BE2C (cell line): ENCODE data around the gene PLCL2.

Experiments used
- DNase-seq: peaks from one replicate; pipeline ENCODE4 v3.0.0-alpha.2; 2020
- H3K27me3 ChIP-seq: fragments of 250-450 bp; sonication (Bioruptor Pico); 2 replicates; pipeline ENCODE4 v1.5.1; 2020; ENCODE audit warnings: mild to moderate bottlenecking
- H3K36me3 ChIP-seq: fragments of 250-450 bp; sonication (Bioruptor Pico); 2 replicates; pipeline ENCODE4 v1.5.1; 2020; ENCODE audit warnings: mild to moderate bottlenecking
- H3K4me1 ChIP-seq: fragments of 250-450 bp; sonication (Bioruptor Pico); 2 replicates; pipeline ENCODE4 v1.5.1; 2020
- H3K4me3 ChIP-seq: 2 replicates; pipeline ENCODE4 v1.5.1; 2011; ENCODE audit warnings: low read depth, low read length
- H3K9me3 ChIP-seq: fragments of 250-450 bp; sonication (Bioruptor Pico); 2 replicates; pipeline ENCODE4 v1.5.1; 2020
- TF ChIP-seq, protein P1 (sequence below): IDR thresholded peaks from 2 replicates; pipeline ENCODE4 v1.5.1; 2012; ENCODE audit warnings: mild to moderate bottlenecking, low read depth, low read length

The PLCL2 gene

GRCh38 chr3:16908016-16908807 lies 23.5 kb downstream of the PLCL2 start:
- TF ChIP-seq, protein P1, sequence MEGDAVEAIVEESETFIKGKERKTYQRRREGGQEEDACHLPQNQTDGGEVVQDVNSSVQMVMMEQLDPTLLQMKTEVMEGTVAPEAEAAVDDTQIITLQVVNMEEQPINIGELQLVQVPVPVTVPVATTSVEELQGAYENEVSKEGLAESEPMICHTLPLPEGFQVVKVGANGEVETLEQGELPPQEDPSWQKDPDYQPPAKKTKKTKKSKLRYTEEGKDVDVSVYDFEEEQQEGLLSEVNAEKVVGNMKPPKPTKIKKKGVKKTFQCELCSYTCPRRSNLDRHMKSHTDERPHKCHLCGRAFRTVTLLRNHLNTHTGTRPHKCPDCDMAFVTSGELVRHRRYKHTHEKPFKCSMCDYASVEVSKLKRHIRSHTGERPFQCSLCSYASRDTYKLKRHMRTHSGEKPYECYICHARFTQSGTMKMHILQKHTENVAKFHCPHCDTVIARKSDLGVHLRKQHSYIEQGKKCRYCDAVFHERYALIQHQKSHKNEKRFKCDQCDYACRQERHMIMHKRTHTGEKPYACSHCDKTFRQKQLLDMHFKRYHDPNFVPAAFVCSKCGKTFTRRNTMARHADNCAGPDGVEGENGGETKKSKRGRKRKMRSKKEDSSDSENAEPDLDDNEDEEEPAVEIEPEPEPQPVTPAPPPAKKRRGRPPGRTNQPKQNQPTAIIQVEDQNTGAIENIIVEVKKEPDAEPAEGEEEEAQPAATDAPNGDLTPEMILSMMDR = no peak
- no peaks in the 10 kb centered on the region for H3K36me3 ChIP-seq
- no peak overlapping the region for H3K4me3 ChIP-seq
- H3K4me1 ChIP-seq = no peaks in the 10 kb centered on the region
- H3K27me3 ChIP-seq = no peaks in the 10 kb centered on the region
- DNase-seq = no peak
- no peaks in the 10 kb centered on the region for H3K9me3 ChIP-seq

GRCh38 chr3:16908896-16909295 lies 24.1 kb downstream of the PLCL2 start:
- H3K4me3 ChIP-seq = no peak overlapping the region
- H3K9me3 ChIP-seq = no peaks in the 10 kb centered on the region
- no peaks in the 10 kb centered on the region for H3K36me3 ChIP-seq
- no peaks in the 10 kb centered on the region for H3K27me3 ChIP-seq
- DNase-seq = no peak
- H3K4me1 ChIP-seq = no peaks in the 10 kb centered on the region
- TF ChIP-seq, protein P1 = no peak

GRCh38 chr3:16909802-16910201 lies 25.0 kb downstream of the PLCL2 start:
- DNase-seq = no peak
- H3K9me3 ChIP-seq = no peaks in the 10 kb centered on the region
- H3K27me3 ChIP-seq = no peaks in the 10 kb centered on the region
- no peak overlapping the region for H3K4me3 ChIP-seq
- TF ChIP-seq, protein P1 = no peak
- H3K36me3 ChIP-seq = no peaks in the 10 kb centered on the region
- no peaks in the 10 kb centered on the region for H3K4me1 ChIP-seq

DNA sequence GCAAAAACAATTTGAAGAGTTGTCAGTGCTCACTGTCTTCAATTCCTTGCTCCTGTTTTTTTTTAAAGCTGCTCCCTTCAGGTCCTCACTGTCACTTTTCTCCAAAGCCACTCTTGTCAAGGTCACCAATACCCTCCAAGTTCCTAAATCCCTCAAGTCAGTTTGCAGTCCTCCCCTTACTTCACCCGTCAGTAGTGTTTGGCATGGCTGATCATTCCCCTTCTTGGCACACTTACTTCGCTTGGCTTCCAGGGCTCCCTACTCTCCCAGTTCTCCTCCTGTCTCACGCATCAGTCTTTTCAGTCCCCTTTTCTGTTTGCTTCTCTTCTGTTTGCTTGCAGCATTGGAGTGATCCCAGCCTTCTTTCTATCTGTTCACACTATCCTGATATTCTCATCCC lies 25.5 kb downstream of the PLCL2 start:
- Histone ChIP-seq H3K36me3 (no peaks in the 10 kb centered on the region), H3K4me1 (no peaks in the 10 kb centered on the region), H3K9me3 (no peaks in the 10 kb centered on the region), H3K4me3 (no peak overlapping the region), H3K27me3 (no peaks in the 10 kb centered on the region)
- DNase-seq = no peak
- TF ChIP-seq, protein P1 = no peak

GRCh38 chr3:16911916-16912315 lies 27.2 kb downstream of the PLCL2 start:
- Histone ChIP-seq H3K9me3 (no peaks in the 10 kb centered on the region), H3K4me3 (no peak overlapping the region), H3K36me3 (no peaks in the 10 kb centered on the region), H3K27me3 (no peaks in the 10 kb centered on the region), H3K4me1 (no peaks in the 10 kb centered on the region)
- TF ChIP-seq, protein P1 = no peak
- no peak for DNase-seq

- H3K9me3 ChIP-seq = no peaks in the 10 kb centered on the region
- H3K4me1 ChIP-seq = no peaks in the 10 kb centered on the region
- TF ChIP-seq, protein P1 = no peak
- H3K4me3 ChIP-seq = no peak overlapping the region
- H3K36me3 ChIP-seq = no peaks in the 10 kb centered on the region
- DNase-seq = no peak
- H3K27me3 ChIP-seq = no peaks in the 10 kb centered on the region
Observed at GRCh38 chr3:16912400-16913263, 27.9 kb downstream of the PLCL2 start.
